ENCODE measurements around the gene ZNHIT3. TPM values are rescaled to one million over a fixed set of nuclear protein-coding genes. Genes with fewer than 3 reads are reported as not detected.

The ZNHIT3 gene
- total and polyA plus RNA-seq, 2 of the 13 experiments (the other 11 are each of a cell fraction or from before 2014, with no cell fraction given), result 66.6 to 77.4 TPM

DNA sequence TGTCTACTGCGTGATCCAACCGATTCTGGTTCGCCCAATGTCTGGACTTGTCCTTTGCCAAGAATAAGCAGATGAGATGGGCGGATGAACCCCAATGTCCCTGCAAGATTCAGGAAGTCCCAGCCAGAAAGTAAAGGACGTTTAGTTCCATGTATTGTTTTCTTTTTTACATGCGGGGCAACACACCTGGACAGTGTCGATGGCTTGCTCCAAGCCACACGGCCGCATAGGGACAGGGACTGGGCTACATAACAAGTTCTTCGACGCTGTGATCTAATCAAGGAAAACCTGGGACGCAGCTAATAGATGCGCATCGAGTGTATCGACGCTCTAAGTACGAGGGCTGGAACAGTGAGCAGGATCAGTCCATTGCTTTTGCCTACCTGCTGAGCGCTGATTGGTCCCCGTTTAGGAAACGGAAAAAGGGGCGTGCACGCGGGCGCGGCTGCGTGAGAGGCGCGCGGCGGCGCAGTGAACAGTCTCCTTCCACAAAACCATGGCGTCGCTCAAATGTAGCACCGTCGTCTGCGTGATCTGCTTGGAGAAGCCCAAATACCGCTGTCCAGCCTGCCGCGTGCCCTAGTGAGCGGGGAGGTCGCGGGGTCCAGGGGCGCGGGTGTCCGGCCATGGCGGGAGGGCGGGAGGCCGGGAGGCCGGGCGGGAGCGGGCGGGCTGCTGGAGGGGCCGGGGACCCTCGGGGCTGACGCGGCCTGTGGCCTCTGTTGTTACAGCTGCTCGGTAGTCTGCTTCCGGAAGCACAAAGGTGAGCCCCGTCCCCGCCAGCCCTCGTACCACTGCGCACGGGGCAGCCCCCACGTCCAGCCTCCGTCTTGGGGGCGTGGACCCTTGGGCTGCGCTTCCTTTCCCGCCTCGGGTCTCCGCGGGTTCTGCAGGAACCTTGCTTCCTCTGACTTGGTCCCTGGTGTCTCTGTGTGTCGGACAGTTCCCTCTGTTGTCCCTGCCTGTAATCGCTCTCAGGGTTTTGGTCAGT, at the start of gene ZNHIT3 (continued):
- TF ChIP-seq MTA1 (CRISPR knock-in tag; IDR thresholded peaks at IDR 0.05; ENCODE audit: borderline replicate concordance) (no peak), ZNF616 (CRISPR knock-in tag; IDR thresholded peaks at IDR 0.05; ENCODE audit: low read depth) (peak; percentile 68; the same call in 1 of the 2 replicates), ZBTB8A (CRISPR knock-in tag; IDR thresholded peaks at IDR 0.05; ENCODE audit: borderline replicate concordance, low read depth) (no peak), FOXP1 (IDR thresholded peaks at IDR 0.05) (no peak), FOXP1 (CRISPR knock-in tag; IDR thresholded peaks at IDR 0.05) (0 out of 2 replicates have a peak, but pooled peaks have one; percentile 28), ZNF816 (CRISPR knock-in tag; IDR thresholded peaks at IDR 0.05; ENCODE audit: borderline replicate concordance) (no peak), KAT7 (CRISPR knock-in tag; IDR thresholded peaks at IDR 0.05; ENCODE audit: borderline replicate concordance) (peak; percentile 62; the same call in 1 of the 2 replicates), ZNF878 (CRISPR knock-in tag; IDR thresholded peaks at IDR 0.05) (peak; percentile 85; the same call in 1 of the 2 replicates), SP4 (CRISPR knock-in tag; IDR thresholded peaks at IDR 0.05) (peak; percentile 91), HOXA7 (CRISPR knock-in tag; IDR thresholded peaks at IDR 0.05) (no peak), DNMT3B (CRISPR knock-in tag; conservative IDR thresholded peaks at IDR 0.05) (peak; percentile 59; the same call in 1 of the 2 replicates), ZNF550 (CRISPR knock-in tag; IDR thresholded peaks at IDR 0.05; ENCODE audit: borderline replicate concordance) (no peak), ZSCAN25 (CRISPR knock-in tag; IDR thresholded peaks at IDR 0.05) (peak; percentile 37; the same call in 1 of the 2 replicates), ZNF451 (CRISPR knock-in tag; IDR thresholded peaks at IDR 0.05) (peak; percentile 58; the same call in 1 of the 2 replicates), GATAD2A (CRISPR knock-in tag; IDR thresholded peaks at IDR 0.05) (0 out of 2 replicates have a peak, but pooled peaks have one; percentile 26), ZNF501 (CRISPR knock-in tag; IDR thresholded peaks at IDR 0.05) (peak; percentile 56; the same call in 1 of the 2 replicates), ZNF670 (CRISPR knock-in tag; IDR thresholded peaks at IDR 0.05; ENCODE audit: borderline replicate concordance) (no peak), WIZ (CRISPR knock-in tag; IDR thresholded peaks at IDR 0.05) (peak; percentile 72; the same call in 1 of the 2 replicates), SMAD9 (CRISPR knock-in tag; IDR thresholded peaks at IDR 0.05) (peak; percentile 87; the same call in 1 of the 2 replicates), JUND (CRISPR knock-in tag; IDR thresholded peaks at IDR 0.05) (no peak)
- TF ChIP-seq, protein P1, sequence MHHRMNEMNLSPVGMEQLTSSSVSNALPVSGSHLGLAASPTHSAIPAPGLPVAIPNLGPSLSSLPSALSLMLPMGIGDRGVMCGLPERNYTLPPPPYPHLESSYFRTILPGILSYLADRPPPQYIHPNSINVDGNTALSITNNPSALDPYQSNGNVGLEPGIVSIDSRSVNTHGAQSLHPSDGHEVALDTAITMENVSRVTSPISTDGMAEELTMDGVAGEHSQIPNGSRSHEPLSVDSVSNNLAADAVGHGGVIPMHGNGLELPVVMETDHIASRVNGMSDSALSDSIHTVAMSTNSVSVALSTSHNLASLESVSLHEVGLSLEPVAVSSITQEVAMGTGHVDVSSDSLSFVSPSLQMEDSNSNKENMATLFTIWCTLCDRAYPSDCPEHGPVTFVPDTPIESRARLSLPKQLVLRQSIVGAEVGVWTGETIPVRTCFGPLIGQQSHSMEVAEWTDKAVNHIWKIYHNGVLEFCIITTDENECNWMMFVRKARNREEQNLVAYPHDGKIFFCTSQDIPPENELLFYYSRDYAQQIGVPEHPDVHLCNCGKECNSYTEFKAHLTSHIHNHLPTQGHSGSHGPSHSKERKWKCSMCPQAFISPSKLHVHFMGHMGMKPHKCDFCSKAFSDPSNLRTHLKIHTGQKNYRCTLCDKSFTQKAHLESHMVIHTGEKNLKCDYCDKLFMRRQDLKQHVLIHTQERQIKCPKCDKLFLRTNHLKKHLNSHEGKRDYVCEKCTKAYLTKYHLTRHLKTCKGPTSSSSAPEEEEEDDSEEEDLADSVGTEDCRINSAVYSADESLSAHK (CRISPR knock-in tag; IDR thresholded peaks at IDR 0.05; ENCODE audit: borderline replicate concordance), result no peak
- TF ChIP-seq, protein P2, sequence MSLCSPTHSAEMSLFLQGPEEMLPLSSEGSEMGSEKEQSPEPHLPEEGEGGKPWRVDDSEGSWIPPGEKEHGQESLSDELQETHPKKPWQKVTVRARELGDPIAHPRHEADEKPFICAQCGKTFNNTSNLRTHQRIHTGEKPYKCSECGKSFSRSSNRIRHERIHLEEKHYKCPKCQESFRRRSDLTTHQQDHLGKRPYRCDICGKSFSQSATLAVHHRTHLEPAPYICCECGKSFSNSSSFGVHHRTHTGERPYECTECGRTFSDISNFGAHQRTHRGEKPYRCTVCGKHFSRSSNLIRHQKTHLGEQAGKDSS (CRISPR knock-in tag; IDR thresholded peaks at IDR 0.05; ENCODE audit: borderline replicate concordance, low read depth), result no peak
- TF ChIP-seq, protein P3, sequence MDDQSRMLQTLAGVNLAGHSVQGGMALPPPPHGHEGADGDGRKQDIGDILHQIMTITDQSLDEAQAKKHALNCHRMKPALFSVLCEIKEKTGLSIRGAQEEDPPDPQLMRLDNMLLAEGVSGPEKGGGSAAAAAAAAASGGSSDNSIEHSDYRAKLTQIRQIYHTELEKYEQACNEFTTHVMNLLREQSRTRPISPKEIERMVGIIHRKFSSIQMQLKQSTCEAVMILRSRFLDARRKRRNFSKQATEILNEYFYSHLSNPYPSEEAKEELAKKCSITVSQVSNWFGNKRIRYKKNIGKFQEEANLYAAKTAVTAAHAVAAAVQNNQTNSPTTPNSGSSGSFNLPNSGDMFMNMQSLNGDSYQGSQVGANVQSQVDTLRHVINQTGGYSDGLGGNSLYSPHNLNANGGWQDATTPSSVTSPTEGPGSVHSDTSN (CRISPR knock-in tag; IDR thresholded peaks at IDR 0.05; ENCODE audit: borderline replicate concordance), result no peak
- TF ChIP-seq, protein P4, sequence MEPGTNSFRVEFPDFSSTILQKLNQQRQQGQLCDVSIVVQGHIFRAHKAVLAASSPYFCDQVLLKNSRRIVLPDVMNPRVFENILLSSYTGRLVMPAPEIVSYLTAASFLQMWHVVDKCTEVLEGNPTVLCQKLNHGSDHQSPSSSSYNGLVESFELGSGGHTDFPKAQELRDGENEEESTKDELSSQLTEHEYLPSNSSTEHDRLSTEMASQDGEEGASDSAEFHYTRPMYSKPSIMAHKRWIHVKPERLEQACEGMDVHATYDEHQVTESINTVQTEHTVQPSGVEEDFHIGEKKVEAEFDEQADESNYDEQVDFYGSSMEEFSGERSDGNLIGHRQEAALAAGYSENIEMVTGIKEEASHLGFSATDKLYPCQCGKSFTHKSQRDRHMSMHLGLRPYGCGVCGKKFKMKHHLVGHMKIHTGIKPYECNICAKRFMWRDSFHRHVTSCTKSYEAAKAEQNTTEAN (CRISPR knock-in tag; conservative IDR thresholded peaks at IDR 0.05), result no peak
